Measurements from ENCODE around the gene TP53TG5.

TP53TG5 gene

GRCh38 chr20:45340236-45340847 is 37.8 kb downstream of the TP53TG5 start:
- ATAC-seq: no peak
- no peak for TF ChIP-seq CSRNP3 (CRISPR knock-in tag; IDR thresholded peaks at IDR 0.05)
- TF ChIP-seq TCF4 (CRISPR knock-in tag; IDR thresholded peaks at IDR 0.05; ENCODE audit: borderline replicate concordance): no peak
- no peak for TF ChIP-seq ISL1 (CRISPR knock-in tag; IDR thresholded peaks at IDR 0.05)
- no peak for TF ChIP-seq ZFP3 (CRISPR knock-in tag; IDR thresholded peaks at IDR 0.05)
- no peak for TF ChIP-seq ZNF565 (CRISPR knock-in tag; conservative IDR thresholded peaks at IDR 0.05; ENCODE audit: low read depth)
- TF ChIP-seq, protein P1, sequence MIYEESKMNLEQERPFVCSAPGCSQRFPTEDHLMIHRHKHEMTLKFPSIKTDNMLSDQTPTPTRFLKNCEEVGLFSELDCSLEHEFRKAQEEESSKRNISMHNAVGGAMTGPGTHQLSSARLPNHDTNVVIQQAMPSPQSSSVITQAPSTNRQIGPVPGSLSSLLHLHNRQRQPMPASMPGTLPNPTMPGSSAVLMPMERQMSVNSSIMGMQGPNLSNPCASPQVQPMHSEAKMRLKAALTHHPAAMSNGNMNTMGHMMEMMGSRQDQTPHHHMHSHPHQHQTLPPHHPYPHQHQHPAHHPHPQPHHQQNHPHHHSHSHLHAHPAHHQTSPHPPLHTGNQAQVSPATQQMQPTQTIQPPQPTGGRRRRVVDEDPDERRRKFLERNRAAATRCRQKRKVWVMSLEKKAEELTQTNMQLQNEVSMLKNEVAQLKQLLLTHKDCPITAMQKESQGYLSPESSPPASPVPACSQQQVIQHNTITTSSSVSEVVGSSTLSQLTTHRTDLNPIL (CRISPR knock-in tag; IDR thresholded peaks at IDR 0.05; ENCODE audit: low read depth): no peak
- TF ChIP-seq SNAI2 (CRISPR knock-in tag; IDR thresholded peaks at IDR 0.05): no peak
- no peak for TF ChIP-seq TOX (CRISPR knock-in tag; IDR thresholded peaks at IDR 0.05; ENCODE audit: borderline replicate concordance)
- no peak for TF ChIP-seq GLIS3 (CRISPR knock-in tag; IDR thresholded peaks at IDR 0.05)
- no peak for TF ChIP-seq ESRRG (CRISPR knock-in tag; IDR thresholded peaks at IDR 0.05)
- no peak for TF ChIP-seq RARB (CRISPR knock-in tag; IDR thresholded peaks at IDR 0.05)
- no peak for TF ChIP-seq OSR1 (CRISPR knock-in tag; IDR thresholded peaks at IDR 0.05)
- TF ChIP-seq ZNF8 (CRISPR knock-in tag; IDR thresholded peaks at IDR 0.05): no peak
- TF ChIP-seq BACH2 (CRISPR knock-in tag; IDR thresholded peaks at IDR 0.05; ENCODE audit: borderline replicate concordance): no peak
- no peak for TF ChIP-seq PPARA (CRISPR knock-in tag; IDR thresholded peaks at IDR 0.05; ENCODE audit: borderline replicate concordance)
- no peak for TF ChIP-seq TSHZ2 (CRISPR knock-in tag; IDR thresholded peaks at IDR 0.05)
- TF ChIP-seq ARNTL (CRISPR knock-in tag; IDR thresholded peaks at IDR 0.05; ENCODE audit: borderline replicate concordance, low read depth): no peak
- TF ChIP-seq ZC3H10 (CRISPR knock-in tag; IDR thresholded peaks at IDR 0.05): no peak
- TF ChIP-seq PATZ1 (CRISPR knock-in tag; IDR thresholded peaks at IDR 0.05; ENCODE audit: borderline replicate concordance): no peak
- no peak for TF ChIP-seq POU6F1 (CRISPR knock-in tag; IDR thresholded peaks at IDR 0.05; ENCODE audit: borderline replicate concordance, low read depth)

DNA sequence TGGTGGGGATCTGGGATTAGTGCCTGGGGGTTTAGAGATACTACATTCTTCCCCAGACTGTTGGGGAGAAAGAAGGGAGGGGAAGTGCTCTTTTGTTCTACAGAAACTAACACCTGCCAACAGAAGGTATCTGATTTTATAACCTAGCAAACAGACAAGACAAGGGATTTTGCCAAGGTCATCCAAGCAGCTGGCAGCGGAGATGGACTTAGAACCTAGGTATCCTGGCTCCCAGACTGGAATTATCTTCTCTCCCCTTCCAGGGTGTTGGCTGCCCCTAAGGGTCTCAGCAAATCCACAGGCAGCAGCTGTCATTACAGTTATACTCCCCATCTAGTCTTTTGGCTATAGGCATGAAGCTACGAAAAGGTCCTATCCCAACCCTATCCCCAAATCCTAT is 38.3 kb downstream of the TP53TG5 start:
- no peak for ATAC-seq
- TF ChIP-seq ZNF565 (CRISPR knock-in tag; conservative IDR thresholded peaks at IDR 0.05; ENCODE audit: low read depth) (no peak), ZNF8 (CRISPR knock-in tag; IDR thresholded peaks at IDR 0.05) (no peak), OSR1 (CRISPR knock-in tag; IDR thresholded peaks at IDR 0.05) (no peak), ZFP3 (CRISPR knock-in tag; IDR thresholded peaks at IDR 0.05) (no peak), TCF4 (CRISPR knock-in tag; IDR thresholded peaks at IDR 0.05; ENCODE audit: borderline replicate concordance) (no peak), CSDC2 (CRISPR knock-in tag; IDR thresholded peaks at IDR 0.05) (no peak)

- ATAC-seq: no peak
- TF ChIP-seq OSR1 (CRISPR knock-in tag; IDR thresholded peaks at IDR 0.05) (no peak), PATZ1 (CRISPR knock-in tag; IDR thresholded peaks at IDR 0.05; ENCODE audit: borderline replicate concordance) (no peak), ZC3H10 (CRISPR knock-in tag; IDR thresholded peaks at IDR 0.05) (no peak), ARNTL (CRISPR knock-in tag; IDR thresholded peaks at IDR 0.05; ENCODE audit: borderline replicate concordance, low read depth) (no peak), SNAI2 (CRISPR knock-in tag; IDR thresholded peaks at IDR 0.05) (no peak), ZNF565 (CRISPR knock-in tag; conservative IDR thresholded peaks at IDR 0.05; ENCODE audit: low read depth) (no peak), ZNF8 (CRISPR knock-in tag; IDR thresholded peaks at IDR 0.05) (no peak), RARB (CRISPR knock-in tag; IDR thresholded peaks at IDR 0.05) (no peak), ESRRG (CRISPR knock-in tag; IDR thresholded peaks at IDR 0.05) (no peak), ZNF70 (CRISPR knock-in tag; IDR thresholded peaks at IDR 0.05) (no peak), ZFP3 (CRISPR knock-in tag; IDR thresholded peaks at IDR 0.05) (no peak), ISL1 (CRISPR knock-in tag; IDR thresholded peaks at IDR 0.05) (no peak), CSDC2 (CRISPR knock-in tag; IDR thresholded peaks at IDR 0.05) (no peak), POU6F1 (CRISPR knock-in tag; IDR thresholded peaks at IDR 0.05; ENCODE audit: borderline replicate concordance, low read depth) (no peak), GLIS3 (CRISPR knock-in tag; IDR thresholded peaks at IDR 0.05) (no peak)
Measured at GRCh38 chr20:45339084-45339483, 39.0 kb downstream of the TP53TG5 start.
